Peyer's patch (tissue), 4 donors: ENCODE results near the gene RNF5.

Experiments
- POLR2A ChIP-seq, 2 donors: fragments of 450-650 bp; IDR thresholded peaks; one replicate each; pipeline ENCODE4 v1.5.1; 2017; ENCODE audit warnings: antibody characterized with exemption in 2 of 2, mild to moderate bottlenecking in 2 of 2, moderate library complexity in 2 of 2
- TF ChIP-seq, protein P1 (sequence below), 6 experiments: fragments of 450-650 bp in 4 of 6; fragments of 200-600 bp in 2 of 6; sonication (generic) in 1 of 6; IDR thresholded peaks; one replicate each; pipeline ENCODE4 v1.5.1; 2017 to 2019; ENCODE audit warnings: antibody characterized with exemption in 6 of 6, mild to moderate bottlenecking in 3 of 6, moderate library complexity in 1 of 6

DNA sequence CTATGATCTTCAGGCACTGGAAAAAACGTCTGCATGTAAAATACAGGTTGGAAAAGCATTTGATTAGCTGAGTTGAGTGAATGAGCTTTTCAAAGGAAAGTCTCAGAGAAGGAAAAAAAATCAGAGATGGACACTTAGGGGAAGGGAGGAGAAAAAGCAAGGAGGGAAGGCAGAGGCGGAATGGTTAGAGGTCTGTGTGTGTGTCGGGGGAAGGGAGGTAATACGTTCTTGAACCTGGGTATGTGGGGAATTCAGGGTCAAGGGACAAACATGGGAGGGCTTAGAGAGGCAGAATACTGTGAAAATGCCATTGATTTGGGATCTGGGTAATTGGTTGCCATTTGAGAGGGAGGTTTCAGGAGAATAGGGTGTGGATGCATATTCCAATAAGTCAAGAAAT lies 31.5 kb upstream of the RNF5 start:
- no peak for TF ChIP-seq POLR2A (IDR thresholded peaks at IDR 0.05)
- TF ChIP-seq, protein P1, sequence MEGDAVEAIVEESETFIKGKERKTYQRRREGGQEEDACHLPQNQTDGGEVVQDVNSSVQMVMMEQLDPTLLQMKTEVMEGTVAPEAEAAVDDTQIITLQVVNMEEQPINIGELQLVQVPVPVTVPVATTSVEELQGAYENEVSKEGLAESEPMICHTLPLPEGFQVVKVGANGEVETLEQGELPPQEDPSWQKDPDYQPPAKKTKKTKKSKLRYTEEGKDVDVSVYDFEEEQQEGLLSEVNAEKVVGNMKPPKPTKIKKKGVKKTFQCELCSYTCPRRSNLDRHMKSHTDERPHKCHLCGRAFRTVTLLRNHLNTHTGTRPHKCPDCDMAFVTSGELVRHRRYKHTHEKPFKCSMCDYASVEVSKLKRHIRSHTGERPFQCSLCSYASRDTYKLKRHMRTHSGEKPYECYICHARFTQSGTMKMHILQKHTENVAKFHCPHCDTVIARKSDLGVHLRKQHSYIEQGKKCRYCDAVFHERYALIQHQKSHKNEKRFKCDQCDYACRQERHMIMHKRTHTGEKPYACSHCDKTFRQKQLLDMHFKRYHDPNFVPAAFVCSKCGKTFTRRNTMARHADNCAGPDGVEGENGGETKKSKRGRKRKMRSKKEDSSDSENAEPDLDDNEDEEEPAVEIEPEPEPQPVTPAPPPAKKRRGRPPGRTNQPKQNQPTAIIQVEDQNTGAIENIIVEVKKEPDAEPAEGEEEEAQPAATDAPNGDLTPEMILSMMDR (IDR thresholded peaks at IDR 0.05), result no peak
